ENCODE measurements around the gene CD3E.

DNA sequence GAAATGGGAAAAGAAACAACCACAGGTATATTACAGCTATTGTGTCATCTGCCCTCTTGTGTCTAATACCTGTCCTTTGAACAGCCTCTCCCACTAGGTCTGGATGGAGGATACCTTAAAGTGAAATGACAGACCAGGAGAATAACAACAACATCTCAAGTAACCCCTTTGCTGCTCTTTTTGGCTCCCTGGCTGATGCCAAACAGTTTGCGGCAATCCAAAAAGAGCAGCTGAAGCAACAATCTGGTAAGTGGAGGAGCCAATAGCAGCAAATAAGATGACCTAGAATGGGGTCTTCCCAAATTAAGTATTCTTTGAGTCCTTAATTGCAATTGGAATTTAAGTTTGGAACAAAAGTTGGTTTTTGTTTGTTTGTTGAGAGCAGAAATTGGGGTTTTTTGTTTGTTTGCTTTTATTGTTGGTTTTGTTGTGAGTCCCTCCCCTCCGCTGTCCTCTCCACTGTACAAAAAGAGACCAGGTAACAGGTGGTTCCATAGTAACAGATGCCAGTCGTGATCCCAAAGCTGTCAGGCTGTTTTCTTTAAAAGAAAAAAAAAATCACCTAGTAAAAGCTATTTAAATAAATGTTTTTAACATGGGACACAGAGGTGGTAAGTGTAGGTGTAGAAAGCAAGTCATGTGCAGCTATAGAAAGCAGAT lies 60.6 kb downstream of the CD3E start:
- TF ChIP-seq SMARCE1 (IDR thresholded peaks at IDR 0.05; ENCODE audit: borderline replicate concordance) (no peak), TCF7L2 (IDR thresholded peaks at IDR 0.05; ENCODE audit: low read depth, low read length) (no peak), EZH2 (conservative IDR thresholded peaks at IDR 0.05; ENCODE audit: low read depth, low read length) (no peak), ZNF790 (CRISPR knock-in tag; IDR thresholded peaks at IDR 0.05; ENCODE audit: borderline replicate concordance) (no peak), TAF1 (CRISPR knock-in tag; IDR thresholded peaks at IDR 0.05) (no peak), ZNF530 (CRISPR knock-in tag; IDR thresholded peaks at IDR 0.05; ENCODE audit: low read depth) (no peak), SMC3 (IDR thresholded peaks at IDR 0.05; ENCODE audit: low read length) (no peak)
- TF ChIP-seq, protein P1, sequence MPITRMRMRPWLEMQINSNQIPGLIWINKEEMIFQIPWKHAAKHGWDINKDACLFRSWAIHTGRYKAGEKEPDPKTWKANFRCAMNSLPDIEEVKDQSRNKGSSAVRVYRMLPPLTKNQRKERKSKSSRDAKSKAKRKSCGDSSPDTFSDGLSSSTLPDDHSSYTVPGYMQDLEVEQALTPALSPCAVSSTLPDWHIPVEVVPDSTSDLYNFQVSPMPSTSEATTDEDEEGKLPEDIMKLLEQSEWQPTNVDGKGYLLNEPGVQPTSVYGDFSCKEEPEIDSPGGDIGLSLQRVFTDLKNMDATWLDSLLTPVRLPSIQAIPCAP (CRISPR knock-in tag; IDR thresholded peaks at IDR 0.05; ENCODE audit: low read depth): no peak
